ENCODE measurements around the gene ITPR1.

Gene ITPR1

GRCh38 chr3:4517093-4517492 is 23.9 kb downstream of the ITPR1 start:
- no peak for DNase-seq (ENCODE audit: low read depth)
- no peak for TF ChIP-seq CTCF (conservative IDR thresholded peaks at IDR 0.05; ENCODE audit: low read depth, low read length)
- no peak overlapping the region for H3K4me3 ChIP-seq (ENCODE audit: low read length)

- no peak for TF ChIP-seq CTCF (conservative IDR thresholded peaks at IDR 0.05; ENCODE audit: low read depth, low read length)
- DNase-seq (ENCODE audit: low read depth): no peak
- H3K4me3 ChIP-seq (ENCODE audit: low read length): no peak overlapping the region
Observed at GRCh38 chr3:4517643-4518311, 24.6 kb downstream of the ITPR1 start.

GRCh38 chr3:4520033-4520816 is 27.1 kb downstream of the ITPR1 start:
- DNase-seq (ENCODE audit: low read depth): no peak
- no peak overlapping the region for H3K4me3 ChIP-seq (ENCODE audit: low read length)
- TF ChIP-seq CTCF (conservative IDR thresholded peaks at IDR 0.05; ENCODE audit: low read depth, low read length): no peak

- no peak for TF ChIP-seq CTCF (conservative IDR thresholded peaks at IDR 0.05; ENCODE audit: low read depth, low read length)
- no peak overlapping the region for H3K4me3 ChIP-seq (ENCODE audit: low read length)
- DNase-seq (ENCODE audit: low read depth): no peak
Observed at GRCh38 chr3:4522947-4523346, 29.8 kb downstream of the ITPR1 start.

- no peak overlapping the region for H3K4me3 ChIP-seq (ENCODE audit: low read length)
- no peak for TF ChIP-seq CTCF (conservative IDR thresholded peaks at IDR 0.05; ENCODE audit: low read depth, low read length)
- DNase-seq (ENCODE audit: low read depth): no peak
Observed at GRCh38 chr3:4523710-4524698, 30.9 kb downstream of the ITPR1 start.

GRCh38 chr3:4525560-4526223 is 32.5 kb downstream of the ITPR1 start:
- no peak for DNase-seq (ENCODE audit: low read depth)
- TF ChIP-seq CTCF (conservative IDR thresholded peaks at IDR 0.05; ENCODE audit: low read depth, low read length): no peak

More at GRCh38 chr3:4525560-4526223, 32.5 kb downstream of the ITPR1 start:
- H3K4me3 ChIP-seq (ENCODE audit: low read length): no peak overlapping the region
